Parathyroid adenoma (tissue), 2 donors: ENCODE results near the gene LAMC3.

Experiments used
- H2AFZ ChIP-seq: fragments of 300-600 bp; sonication (generic); one replicate; pipeline ENCODE4 v1.7.0; 2017; ENCODE audit warnings: antibody characterized with exemption, mild to moderate bottlenecking
- H3K27ac ChIP-seq: fragments of 300-600 bp; sonication (generic); one replicate; pipeline ENCODE4 v1.7.0; 2017
- H3K27me3 ChIP-seq: fragments of 300-600 bp; sonication (generic); one replicate; pipeline ENCODE4 v1.7.0; 2017; ENCODE audit warnings: low read length; ENCODE audit not compliant: control insufficient read depth, insufficient read depth
- H3K36me3 ChIP-seq: fragments of 300-600 bp; sonication (generic); one replicate; pipeline ENCODE4 v1.7.0; 2017; ENCODE audit warnings: low read length; ENCODE audit not compliant: control insufficient read depth, insufficient read depth
- H3K4me1 ChIP-seq: fragments of 300-600 bp; sonication (generic); one replicate; pipeline ENCODE4 v1.7.0; 2017; ENCODE audit warnings: control low read depth
- H3K4me2 ChIP-seq: fragments of 300-600 bp; sonication (generic); one replicate; pipeline ENCODE4 v1.7.0; 2017; ENCODE audit warnings: low read length
- H3K4me3 ChIP-seq: fragments of 300-600 bp; sonication (generic); one replicate; pipeline ENCODE4 v1.7.0; 2017; ENCODE audit warnings: low read depth, low read length
- H3K79me2 ChIP-seq: fragments of 300-600 bp; sonication (generic); one replicate; pipeline ENCODE4 v1.7.0; 2017; ENCODE audit warnings: control low read depth
- H3K9ac ChIP-seq: fragments of 300-600 bp; sonication (generic); one replicate; pipeline ENCODE4 v1.7.0; 2017; ENCODE audit warnings: mild to moderate bottlenecking
- H3K9me3 ChIP-seq: fragments of 300-600 bp; sonication (generic); one replicate; pipeline ENCODE4 v1.7.0; 2017; ENCODE audit warnings: low read length; ENCODE audit not compliant: control insufficient read depth
- CTCF ChIP-seq: fragments of 300-600 bp; sonication (generic); IDR thresholded peaks from one replicate; pipeline ENCODE4 v1.7.0; 2017; ENCODE audit warnings: antibody characterized with exemption, mild to moderate bottlenecking
- donor health status: primary hyperparathyroidism.

LAMC3 gene

GRCh38 chr9:131072107-131072870 lies 63.3 kb downstream of the LAMC3 start:
- no peak overlapping the region for H3K27ac ChIP-seq
- H3K4me3 ChIP-seq = no peak overlapping the region
- no peaks in the 10 kb centered on the region for H3K4me1 ChIP-seq
- H3K79me2 ChIP-seq = no peaks in the 10 kb centered on the region
- no peaks in the 10 kb centered on the region for H3K36me3 ChIP-seq
- no peak overlapping the region for H2AFZ ChIP-seq
- no peak overlapping the region for H3K4me2 ChIP-seq
- H3K9me3 ChIP-seq = no peaks in the 10 kb centered on the region
- no peak overlapping the region for H3K9ac ChIP-seq
- H3K27me3 ChIP-seq = no peaks in the 10 kb centered on the region
- no peak for TF ChIP-seq CTCF

GRCh38 chr9:131072871-131073237 lies 63.9 kb downstream of the LAMC3 start:
- no peaks in the 10 kb centered on the region for H3K36me3 ChIP-seq
- TF ChIP-seq CTCF = no peak
- no peaks in the 10 kb centered on the region for H3K4me1 ChIP-seq
- no peaks in the 10 kb centered on the region for H3K9me3 ChIP-seq
- H2AFZ ChIP-seq = no peak overlapping the region
- H3K9ac ChIP-seq = no peak overlapping the region
- no peaks in the 10 kb centered on the region for H3K27me3 ChIP-seq
- H3K79me2 ChIP-seq = no peaks in the 10 kb centered on the region
- no peak overlapping the region for H3K4me3 ChIP-seq
- H3K27ac ChIP-seq = no peak overlapping the region
- no peak overlapping the region for H3K4me2 ChIP-seq

GRCh38 chr9:131076347-131077195 lies 67.6 kb downstream of the LAMC3 start:
- H3K36me3 ChIP-seq = no peaks in the 10 kb centered on the region
- TF ChIP-seq CTCF = no peak
- H3K9ac ChIP-seq = no peak overlapping the region
- H3K79me2 ChIP-seq = no peaks in the 10 kb centered on the region
- H3K4me1 ChIP-seq = no peaks in the 10 kb centered on the region
- no peak overlapping the region for H3K4me2 ChIP-seq
- H3K4me3 ChIP-seq = no peak overlapping the region
- H3K27ac ChIP-seq = no peak overlapping the region
- H2AFZ ChIP-seq = no peak overlapping the region
- no peaks in the 10 kb centered on the region for H3K9me3 ChIP-seq
- H3K27me3 ChIP-seq = no peaks in the 10 kb centered on the region

GRCh38 chr9:131078427-131079366 lies 69.7 kb downstream of the LAMC3 start:
- no peak for TF ChIP-seq CTCF
- H3K4me1 ChIP-seq = no peaks in the 10 kb centered on the region
- H3K9me3 ChIP-seq = no peaks in the 10 kb centered on the region
- no peak overlapping the region for H3K9ac ChIP-seq
- no peaks in the 10 kb centered on the region for H3K27me3 ChIP-seq
- H3K36me3 ChIP-seq = no peaks in the 10 kb centered on the region
- H3K4me2 ChIP-seq = no peak overlapping the region
- no peak overlapping the region for H2AFZ ChIP-seq
- H3K27ac ChIP-seq = no peak overlapping the region
- no peaks in the 10 kb centered on the region for H3K79me2 ChIP-seq
- H3K4me3 ChIP-seq = no peak overlapping the region
